HG03280 (cell line): Measurements from ENCODE around the gene ARIH1.
"Not testable (repeated sequence)": the region's sequence is repeated elsewhere in the genome, so short reads cannot be mapped to it uniquely, and the experiment has no call there.

Experiments used
- ATAC-seq: cut with Tn5 transposase; IDR thresholded peaks from one replicate; pipeline ENCODE4 v1.9.1; 2021; ENCODE audit warnings: mild to moderate bottlenecking, moderate library complexity; ENCODE audit not compliant: unreplicated experiment

Gene ARIH1

DNA sequence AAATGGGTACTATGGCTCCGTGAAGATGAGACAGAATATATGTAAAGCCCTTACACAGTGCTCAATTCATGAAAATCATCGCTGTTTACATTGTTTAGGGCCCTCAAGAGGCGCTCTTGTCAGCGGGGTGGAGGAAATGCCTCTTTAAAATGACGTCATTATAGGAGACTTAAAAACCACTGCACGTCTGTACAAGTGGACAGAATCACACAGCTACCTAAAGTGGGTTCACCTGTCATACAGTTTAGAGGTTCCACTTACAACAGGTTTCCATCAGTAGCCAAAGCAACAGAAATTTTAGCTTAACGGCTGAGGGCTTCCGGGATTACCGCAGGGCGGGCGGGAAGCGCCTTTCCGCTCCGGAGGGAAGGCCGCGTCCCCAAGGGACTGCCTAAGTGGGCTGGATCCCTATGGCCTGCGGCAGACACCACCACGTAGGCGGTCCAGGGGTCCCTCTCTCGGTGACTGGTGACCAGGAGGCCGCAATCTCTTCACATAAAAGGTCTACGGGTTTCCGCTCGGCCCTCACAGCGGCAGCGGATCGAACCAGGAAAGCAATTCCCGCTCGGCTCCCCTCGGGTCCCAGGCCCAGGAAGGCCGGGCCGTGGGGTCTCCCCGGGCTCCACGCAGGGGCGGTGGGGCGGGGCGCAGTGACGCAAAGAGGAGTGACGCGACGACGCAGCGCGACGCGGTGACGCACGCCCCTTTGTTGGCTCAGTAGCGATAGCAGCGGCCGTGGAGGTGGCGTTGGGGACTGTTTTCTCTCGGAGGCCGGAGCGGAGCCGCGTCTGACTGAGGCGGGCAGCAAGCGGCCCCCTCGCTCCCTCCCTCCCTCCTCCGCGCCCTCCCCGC, at the start of gene ARIH1:
Gene ARIH1, plus strand, starts transcription at position 717 of the 852 bp plus-strand sequence. CDS start 310 bp downstream, outside the sequence.
- ATAC-seq = peak; percentile 81

DNA sequence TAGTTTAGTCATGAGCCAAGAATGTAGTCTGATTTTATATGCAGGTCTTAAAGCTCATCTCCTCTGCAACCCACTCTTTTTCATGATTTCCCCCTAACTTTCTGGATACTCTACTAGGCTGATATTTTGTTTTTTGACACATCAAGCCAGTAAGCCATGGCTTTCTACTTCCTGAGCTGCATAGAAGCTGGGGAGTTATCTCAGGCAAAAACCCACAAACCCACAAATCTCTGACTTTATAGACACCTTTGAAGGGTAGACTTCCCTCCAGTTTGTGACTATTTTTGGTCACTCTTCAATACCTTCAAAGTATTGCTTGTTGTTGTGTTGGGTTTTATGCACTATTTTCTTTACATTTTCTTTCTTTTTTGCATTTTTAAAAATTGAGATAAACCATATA, 47.4 kb upstream of the ARIH1 start:
- ATAC-seq = no peak

DNA sequence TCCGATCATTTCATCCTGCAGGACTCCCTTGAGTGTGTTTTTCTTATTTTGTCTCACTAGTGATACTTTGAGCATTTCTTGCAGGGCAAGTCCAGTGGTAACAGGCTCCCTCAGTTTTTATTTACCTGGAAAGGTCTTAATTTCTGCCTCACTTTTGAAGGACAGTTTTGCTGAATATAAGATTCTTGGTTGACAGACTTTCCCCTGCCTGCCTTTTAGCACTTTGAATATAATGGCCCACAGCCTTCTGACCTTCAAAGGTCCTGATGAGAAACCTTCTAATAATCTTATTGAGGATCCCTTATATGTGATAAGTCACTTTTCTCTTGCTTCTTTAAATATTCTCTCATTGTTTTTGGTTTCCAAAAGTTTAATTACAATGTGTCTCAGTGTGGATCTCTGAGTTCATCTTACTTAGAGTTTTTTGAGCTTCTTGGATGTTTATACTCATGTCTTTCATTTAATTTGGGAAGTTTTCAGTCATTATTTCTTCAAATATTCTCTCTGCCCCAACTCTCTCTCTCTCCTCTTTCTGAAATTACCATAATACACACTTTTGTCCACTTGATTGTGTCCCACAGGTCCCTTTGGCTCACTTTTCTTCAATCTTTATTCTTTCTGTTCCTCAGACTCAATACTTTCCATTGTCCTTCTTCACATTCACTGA, 36.3 kb upstream of the ARIH1 start:
- ATAC-seq = no peak

- not testable (repeated sequence) for ATAC-seq
Measured at GRCh38 chr15:72442848-72443247, 31.3 kb upstream of the ARIH1 start.

GRCh38 chr15:72445426-72445825, 28.7 kb upstream of the ARIH1 start:
- ATAC-seq = no peak

GRCh38 chr15:72450805-72451204, 23.3 kb upstream of the ARIH1 start:
- ATAC-seq = no peak

DNA sequence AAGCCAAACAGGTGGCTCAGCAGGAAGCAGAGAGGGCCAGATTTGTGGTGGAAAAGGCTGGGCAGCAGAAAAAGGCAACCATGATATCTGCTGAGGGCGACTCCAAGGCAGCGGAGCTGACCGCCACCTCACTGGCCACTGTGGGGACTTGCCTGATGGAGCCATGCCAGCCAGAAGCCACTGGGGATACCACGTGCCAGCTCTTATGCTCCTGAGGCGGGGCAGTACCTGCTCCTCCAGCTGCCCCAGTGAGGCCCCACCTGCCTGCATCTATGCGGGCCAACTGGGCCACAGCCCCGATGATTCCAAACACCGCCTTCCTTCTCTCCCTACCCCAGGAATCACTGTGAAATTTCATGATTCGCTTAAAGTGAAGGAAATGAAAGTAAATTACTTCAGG, 22.9 kb upstream of the ARIH1 start:
- no peak for ATAC-seq

DNA sequence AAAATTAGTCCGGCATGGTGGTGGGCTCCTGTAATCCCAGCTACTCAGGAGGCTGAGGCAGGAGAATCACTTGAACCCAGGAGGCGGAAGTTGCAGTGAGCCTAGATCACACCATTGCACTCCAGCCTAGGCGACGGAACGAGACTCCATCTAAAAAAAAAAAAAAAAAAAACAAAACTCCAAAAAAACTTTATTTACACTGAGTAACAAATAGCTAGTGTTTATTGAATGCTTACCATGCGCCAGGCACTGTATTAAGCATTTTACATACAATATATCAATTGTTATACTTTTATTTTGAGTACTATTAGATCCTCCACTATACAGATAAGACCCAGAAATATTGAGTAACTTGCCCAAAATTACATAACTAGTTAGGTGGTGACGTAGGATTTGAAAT, 17.4 kb upstream of the ARIH1 start:
- ATAC-seq = no peak

- ATAC-seq = no peak
Measured at GRCh38 chr15:72460402-72460801, 13.7 kb upstream of the ARIH1 start.

DNA sequence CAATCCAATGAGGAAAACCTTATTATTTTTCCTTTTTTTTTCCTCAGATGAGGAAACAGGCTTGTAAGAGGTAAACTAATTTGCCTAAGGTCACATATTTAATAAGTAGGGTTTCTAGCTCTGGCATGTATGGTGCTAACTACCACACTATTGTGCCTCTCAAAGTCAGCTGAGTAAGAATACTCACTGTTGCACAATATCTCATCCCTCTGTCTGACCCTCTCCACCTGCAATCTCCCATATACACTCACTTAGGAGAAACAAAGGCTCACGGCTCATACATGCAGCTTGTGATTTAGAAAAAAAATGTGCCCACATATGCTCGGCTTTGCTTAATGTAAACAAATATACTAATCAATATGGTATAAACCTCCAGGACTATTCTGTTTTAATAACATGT, 10.4 kb upstream of the ARIH1 start:
- no peak for ATAC-seq

DNA sequence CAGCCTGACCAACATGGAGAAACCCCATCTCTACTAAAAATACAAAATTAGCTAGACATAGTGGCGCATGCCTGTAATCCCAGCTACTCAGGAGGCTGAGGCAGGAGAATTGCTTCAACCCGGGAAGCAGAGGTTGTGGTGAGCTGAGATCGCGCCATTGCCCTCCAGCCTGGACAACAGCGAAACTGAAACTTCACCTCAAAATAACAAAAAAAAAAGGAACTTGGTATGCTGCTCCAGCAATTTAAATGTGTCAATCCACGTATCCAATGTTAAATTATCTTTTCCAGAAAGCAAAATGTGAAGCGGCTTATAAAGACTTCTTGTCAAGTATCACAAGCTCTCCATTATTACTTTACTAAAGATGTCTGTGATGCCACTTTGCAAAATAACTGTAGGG, 9.9 kb upstream of the ARIH1 start:
- no peak for ATAC-seq

DNA sequence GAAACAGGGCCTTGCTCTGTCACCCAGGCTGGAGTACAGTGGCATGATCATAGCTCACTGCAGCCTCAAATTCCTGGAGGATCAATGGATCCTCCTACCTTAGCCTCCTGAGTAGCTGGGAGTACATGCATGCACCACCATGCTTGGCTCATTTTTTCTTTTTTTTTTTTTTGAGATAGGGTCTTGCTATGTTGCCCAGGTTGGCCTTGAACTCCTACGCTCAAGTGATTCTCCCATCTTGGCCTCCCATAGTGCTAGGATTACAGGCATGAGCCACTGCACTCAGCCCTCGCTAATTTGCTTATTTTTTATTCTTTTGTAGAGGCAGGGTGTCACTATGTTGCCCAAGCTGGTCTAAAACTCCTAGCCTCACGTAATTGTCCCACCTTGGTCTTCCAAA, 6.0 kb upstream of the ARIH1 start:
- no peak for ATAC-seq

- ATAC-seq = no peak
Measured at GRCh38 chr15:72472992-72473610, 1.0 kb upstream of the ARIH1 start.

GRCh38 chr15:72474466-72474911, 359 bp downstream of the ARIH1 start:
- peak; percentile 7 for ATAC-seq

- peak; percentile 39 for ATAC-seq
Measured at GRCh38 chr15:72474912-72475628, 940 bp downstream of the ARIH1 start.

DNA sequence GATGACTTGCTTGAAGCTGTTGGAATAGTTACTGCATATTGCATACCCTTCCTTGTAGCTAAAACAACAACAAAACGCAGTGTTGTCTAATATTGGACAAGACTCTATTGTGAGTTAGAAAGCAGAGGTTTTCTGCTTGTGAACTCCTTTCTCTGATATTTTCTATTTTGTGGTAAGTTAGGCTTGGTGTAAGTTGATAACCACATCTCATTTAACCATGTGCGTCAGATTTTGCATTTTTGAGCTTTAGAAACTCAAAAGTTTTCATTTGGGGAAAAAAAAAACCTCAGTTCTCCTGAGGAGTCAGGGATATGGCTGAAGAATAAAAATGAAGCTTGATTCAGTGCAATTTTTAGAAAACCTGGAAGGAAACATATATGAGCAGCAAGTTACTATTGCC, 1.5 kb downstream of the ARIH1 start:
- ATAC-seq = no peak

DNA sequence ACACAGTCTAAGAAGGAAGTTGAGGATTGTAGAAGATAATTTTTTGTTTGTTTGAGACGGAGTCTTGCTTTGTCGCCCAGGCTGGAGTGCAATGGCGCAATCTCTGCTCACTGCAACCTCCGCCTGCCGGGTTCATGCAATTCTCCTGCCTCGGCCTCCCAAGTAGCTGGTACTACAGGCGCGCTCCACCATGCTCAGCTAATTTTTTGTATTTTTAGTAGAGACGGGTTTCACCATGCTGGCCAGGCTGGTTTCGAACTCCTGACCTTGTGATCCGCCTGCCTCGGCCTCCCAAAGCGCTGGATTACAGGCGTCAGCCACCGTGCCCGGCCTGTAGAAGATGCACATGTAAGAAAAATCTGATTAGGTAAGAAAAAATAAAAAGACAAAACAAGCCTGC, 2.2 kb downstream of the ARIH1 start:
- not testable (repeated sequence) for ATAC-seq

GRCh38 chr15:72481015-72481659, 7.0 kb downstream of the ARIH1 start:
- ATAC-seq = no peak

DNA sequence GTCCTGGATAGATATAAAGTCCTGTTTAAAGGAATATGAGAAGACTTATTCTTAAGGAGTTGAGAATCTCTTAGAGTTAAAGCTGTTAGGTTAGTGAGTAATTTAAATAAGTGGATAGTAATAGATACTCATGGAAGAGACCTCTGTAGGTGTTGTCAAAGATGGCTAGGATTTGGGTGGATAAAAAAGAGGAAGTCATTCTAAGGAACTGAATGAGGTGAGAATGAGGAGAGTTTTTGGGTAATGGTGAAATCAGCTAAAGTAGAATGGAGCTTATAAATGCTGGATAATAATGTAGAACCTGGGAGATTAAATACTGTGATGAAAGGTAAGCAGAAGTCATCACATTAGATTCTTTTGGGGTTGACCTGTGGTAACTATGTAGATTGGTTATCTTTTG, 8.1 kb downstream of the ARIH1 start:
- ATAC-seq = no peak

- no peak for ATAC-seq
Measured at GRCh38 chr15:72483279-72483678, 9.1 kb downstream of the ARIH1 start.

DNA sequence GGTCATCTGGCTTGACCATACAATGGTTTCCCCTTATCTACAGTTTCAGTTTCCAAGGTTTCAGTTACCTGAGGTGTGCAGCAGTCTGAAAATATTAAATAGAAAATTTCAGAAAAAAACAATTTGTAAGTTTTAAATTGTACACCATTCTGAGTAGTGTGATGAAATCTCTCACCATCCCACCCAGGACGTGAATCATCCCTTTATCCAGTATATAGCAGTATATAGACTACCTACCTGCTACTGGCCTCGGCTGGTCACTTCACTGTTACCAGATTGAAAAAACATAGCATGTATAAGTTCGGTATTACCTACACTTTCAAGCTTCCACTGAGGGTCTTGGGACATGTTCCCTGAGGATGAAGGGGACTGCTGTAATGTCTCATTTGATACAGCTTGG, 12.0 kb downstream of the ARIH1 start:
- ATAC-seq = no peak
